Mesothelial cell of epicardium (in vitro differentiated cells): ENCODE data around the gene LIG1. TPM values are rescaled to one million over a fixed set of nuclear protein-coding genes. Genes with fewer than 3 reads are reported as not detected.
A peak's percentile ranks its signal among the peaks of the same experiment; 100 is the strongest.

Experiments used
- DNase-seq, 2 experiments: peaks; one replicate each; pipeline ENCODE4 v3.0.0; 2021; ENCODE audit warnings: low spot score in 2 of 2; ENCODE audit not compliant: unreplicated experiment in 2 of 2
- H3K27ac Mint-ChIP-seq: 2 replicates; pipeline ENCODE4 v1.8.0; 2021; ENCODE audit warnings: mixed read lengths
- H3K27me3 Mint-ChIP-seq: 2 replicates; pipeline ENCODE4 v1.8.0; 2021; ENCODE audit warnings: low read depth, mixed read lengths
- H3K36me3 Mint-ChIP-seq: 2 replicates; pipeline ENCODE4 v1.8.0; 2021; ENCODE audit warnings: mixed read lengths
- H3K4me1 Mint-ChIP-seq: 2 replicates; pipeline ENCODE4 v1.8.0; 2021; ENCODE audit warnings: mixed read lengths
- H3K4me3 Mint-ChIP-seq: 2 replicates; pipeline ENCODE4 v1.8.0; 2021; ENCODE audit warnings: mild to moderate bottlenecking, moderate library complexity, mixed read lengths
- H3K9me3 Mint-ChIP-seq: 2 replicates; pipeline ENCODE4 v1.8.0; 2021; ENCODE audit warnings: mixed read lengths
- CTCF ChIP-seq: fragments of 200-600 bp; sonication (generic); IDR thresholded peaks from one replicate; pipeline ENCODE4 v1.5.0; 2021; ENCODE audit warnings: antibody characterized with exemption; ENCODE audit not compliant: unreplicated experiment
- total RNA-seq: library from RNA; stranded (reverse); gene quantifications from 3 replicates; pipeline ENCODE4 v1.2.1, GENCODE V29; 2021

Gene LIG1
- total RNA-seq, 1 donor from 2014 or later, result 66.5 TPM

- Mint-ChIP-seq H3K27me3 (no peaks in the 10 kb centered on the region), H3K27ac (no peak overlapping the region), H3K36me3 (peaks cover under 1% of the 10 kb centered on the region), H3K4me3 (no peak overlapping the region), H3K4me1 (no peaks in the 10 kb centered on the region), H3K9me3 (no peaks in the 10 kb centered on the region)
- TF ChIP-seq CTCF, result no peak
- DNase-seq, result peak in 1 of 2 experiments; percentile 5
Measured at GRCh38 chr19:48206397-48207093, 36.4 kb upstream of the LIG1 start.

GRCh38 chr19:48203794-48204628 is 33.9 kb upstream of the LIG1 start:
- no peak for TF ChIP-seq CTCF
- Mint-ChIP-seq H3K36me3 (no peaks in the 10 kb centered on the region), H3K4me1 (no peaks in the 10 kb centered on the region), H3K9me3 (no peaks in the 10 kb centered on the region), H3K4me3 (no peak overlapping the region), H3K27ac (no peak overlapping the region), H3K27me3 (no peaks in the 10 kb centered on the region)
- peak; percentile 90 to 93 for DNase-seq

- no peak overlapping the region for H3K27ac Mint-ChIP-seq
- no peaks in the 10 kb centered on the region for H3K4me1 Mint-ChIP-seq
- no peaks in the 10 kb centered on the region for H3K36me3 Mint-ChIP-seq
- no peaks in the 10 kb centered on the region for H3K27me3 Mint-ChIP-seq
- TF ChIP-seq CTCF, result no peak
- no peak for DNase-seq
- H3K4me3 Mint-ChIP-seq, result no peak overlapping the region
- H3K9me3 Mint-ChIP-seq, result no peaks in the 10 kb centered on the region
Measured at GRCh38 chr19:48203222-48203793, 33.2 kb upstream of the LIG1 start.

- Mint-ChIP-seq H3K36me3 (peaks cover 6% of the 10 kb centered on the region), H3K27ac (peak overlapping the region; percentile 32), H3K9me3 (no peaks in the 10 kb centered on the region), H3K4me1 (peaks cover 5% of the 10 kb centered on the region), H3K4me3 (no peak overlapping the region), H3K27me3 (no peaks in the 10 kb centered on the region)
- no peak for DNase-seq
- no peak for TF ChIP-seq CTCF
Measured at GRCh38 chr19:48196933-48197665, 27.0 kb upstream of the LIG1 start.

DNA sequence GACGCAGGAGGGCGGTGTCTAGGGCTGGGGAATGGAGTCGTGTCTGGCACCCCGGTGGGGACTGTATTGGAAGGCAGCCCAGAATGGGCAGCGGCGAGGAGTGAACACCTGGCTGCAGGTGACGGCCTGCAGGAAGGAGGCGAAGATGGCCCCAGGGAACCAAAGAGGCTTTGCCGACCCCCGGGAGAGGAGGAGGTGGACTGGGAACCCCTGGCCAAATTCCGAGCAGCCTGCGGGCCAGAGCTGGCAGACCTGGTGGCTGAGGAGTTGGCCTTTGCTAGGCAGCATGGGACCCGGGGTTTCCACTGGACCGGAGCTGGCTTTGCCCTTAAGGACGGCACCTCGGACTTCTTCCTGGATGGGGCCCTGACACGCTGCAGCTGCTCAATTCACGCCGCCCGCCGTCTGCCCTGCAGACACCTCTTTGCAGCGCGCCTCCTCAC is 26.2 kb upstream of the LIG1 start:
- Mint-ChIP-seq H3K36me3 (peaks cover 11% of the 10 kb centered on the region), H3K27ac (peak overlapping the region; percentile 61), H3K9me3 (no peaks in the 10 kb centered on the region), H3K4me3 (no peak overlapping the region), H3K4me1 (peaks cover 5% of the 10 kb centered on the region), H3K27me3 (no peaks in the 10 kb centered on the region)
- no peak for DNase-seq
- TF ChIP-seq CTCF, result no peak
